Measurements from ENCODE around the gene ZNF584.

Gene ZNF584

DNA sequence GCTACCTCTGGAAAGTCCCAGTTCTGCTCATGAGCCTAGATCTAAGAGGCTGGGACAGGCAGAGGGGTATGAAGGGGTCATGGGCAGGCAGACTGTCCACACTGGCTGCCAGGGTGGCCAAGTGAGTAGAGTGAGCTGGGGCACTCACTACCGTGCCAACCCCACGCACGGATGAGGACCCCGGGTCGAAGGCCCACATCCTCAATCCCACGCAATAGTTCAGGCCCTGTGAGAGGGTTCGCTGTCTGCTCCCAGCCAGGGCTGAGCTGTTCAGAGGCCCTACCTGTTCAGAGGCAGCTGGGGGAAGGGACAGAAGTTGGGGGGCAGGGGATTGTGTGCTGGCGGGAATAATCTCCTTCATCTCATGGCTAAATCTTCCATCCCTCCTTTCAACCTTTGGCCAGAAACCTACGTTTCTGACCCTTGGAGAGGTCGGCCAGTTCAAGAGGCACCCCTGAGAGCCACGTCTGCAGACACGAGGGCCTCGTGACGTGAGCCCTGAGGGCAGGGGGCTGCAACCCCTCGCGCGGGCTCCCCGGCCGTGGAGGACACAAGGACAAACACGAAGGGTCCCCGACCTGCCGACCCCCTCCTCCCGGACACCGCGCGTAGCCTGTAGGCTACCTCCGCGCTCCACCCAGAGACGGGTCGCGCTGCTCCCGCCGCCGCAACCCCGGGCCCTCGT is 22.4 kb upstream of the ZNF584 start:
- DNase-seq (ENCODE audit: low read depth in 2 of 2) = no peak

DNA sequence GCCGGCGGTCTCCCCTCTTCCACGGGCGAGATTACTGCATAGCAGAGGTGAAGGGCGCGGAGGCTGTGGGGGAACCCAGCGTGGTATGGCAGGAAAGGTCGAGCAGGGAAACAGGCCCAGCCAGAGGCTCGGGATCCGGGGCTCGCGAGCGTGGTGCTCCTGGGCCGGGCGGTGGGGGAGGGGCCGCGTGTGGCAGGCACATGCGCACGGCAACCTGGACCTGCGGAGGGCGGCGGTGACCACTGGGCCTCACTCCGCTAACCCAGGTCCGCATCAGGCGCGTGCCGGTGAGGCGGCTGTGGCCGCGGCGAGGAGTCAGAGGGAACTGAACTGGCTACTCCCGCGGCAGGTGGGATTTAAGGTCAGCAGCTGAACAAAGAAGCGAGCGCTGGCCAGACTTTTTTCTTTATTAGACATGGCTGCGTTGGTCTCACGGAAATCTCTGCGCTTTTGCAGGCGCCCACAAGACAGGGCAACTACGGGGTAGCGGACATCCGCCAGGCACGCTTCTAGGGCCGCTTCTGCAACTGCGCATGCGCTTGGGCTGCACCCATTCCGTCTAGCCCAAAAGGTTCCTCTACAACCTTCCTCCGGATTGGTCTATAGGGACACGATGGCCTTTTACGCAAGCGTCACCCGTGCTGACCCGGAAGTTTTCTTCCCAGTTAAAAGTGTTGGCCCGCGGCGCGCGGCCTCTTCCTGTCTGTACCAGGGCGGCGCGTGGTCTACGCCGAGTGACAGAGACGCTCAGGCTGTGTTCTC is 21.7 kb upstream of the ZNF584 start, which contains the start of gene RPS5:
TSS of gene RPS5 (plus strand) at position 694 of the 762 bp plus-strand sequence. CDS start 869 bp downstream, outside the sequence.
- peak; percentile 91 for DNase-seq (ENCODE audit: low read depth in 2 of 2)

GRCh38 chr19:58387338-58388174 is 20.9 kb upstream of the ZNF584 start:
- no peak for DNase-seq (ENCODE audit: low read depth in 2 of 2)

DNA sequence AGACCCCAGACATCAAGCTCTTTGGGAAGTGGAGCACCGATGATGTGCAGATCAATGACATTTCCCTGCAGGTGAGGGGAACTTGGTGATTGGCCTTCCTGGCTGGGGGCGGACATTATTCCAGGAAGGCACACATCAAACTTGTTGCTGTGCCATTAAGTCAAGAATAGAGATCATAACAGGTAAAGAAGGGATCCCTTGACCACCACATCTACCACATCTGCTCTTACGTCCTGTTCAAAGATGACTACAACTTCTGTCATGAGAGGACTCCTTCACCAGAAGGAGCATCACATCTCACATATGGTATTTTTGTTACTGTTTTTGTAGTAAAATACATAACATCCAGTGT is 20.3 kb upstream of the ZNF584 start:
- no peak for DNase-seq (ENCODE audit: low read depth in 2 of 2)

- no peak for DNase-seq (ENCODE audit: low read depth in 2 of 2)
These were observed 15.3 kb upstream of the ZNF584 start for GRCh38 chr19:58392945-58393724.

- DNase-seq (ENCODE audit: low read depth in 2 of 2) = no peak
These were observed 14.8 kb upstream of the ZNF584 start for GRCh38 chr19:58393725-58394033.

- no peak for DNase-seq (ENCODE audit: low read depth in 2 of 2)
These were observed 13.6 kb upstream of the ZNF584 start for GRCh38 chr19:58394821-58395219.

DNA sequence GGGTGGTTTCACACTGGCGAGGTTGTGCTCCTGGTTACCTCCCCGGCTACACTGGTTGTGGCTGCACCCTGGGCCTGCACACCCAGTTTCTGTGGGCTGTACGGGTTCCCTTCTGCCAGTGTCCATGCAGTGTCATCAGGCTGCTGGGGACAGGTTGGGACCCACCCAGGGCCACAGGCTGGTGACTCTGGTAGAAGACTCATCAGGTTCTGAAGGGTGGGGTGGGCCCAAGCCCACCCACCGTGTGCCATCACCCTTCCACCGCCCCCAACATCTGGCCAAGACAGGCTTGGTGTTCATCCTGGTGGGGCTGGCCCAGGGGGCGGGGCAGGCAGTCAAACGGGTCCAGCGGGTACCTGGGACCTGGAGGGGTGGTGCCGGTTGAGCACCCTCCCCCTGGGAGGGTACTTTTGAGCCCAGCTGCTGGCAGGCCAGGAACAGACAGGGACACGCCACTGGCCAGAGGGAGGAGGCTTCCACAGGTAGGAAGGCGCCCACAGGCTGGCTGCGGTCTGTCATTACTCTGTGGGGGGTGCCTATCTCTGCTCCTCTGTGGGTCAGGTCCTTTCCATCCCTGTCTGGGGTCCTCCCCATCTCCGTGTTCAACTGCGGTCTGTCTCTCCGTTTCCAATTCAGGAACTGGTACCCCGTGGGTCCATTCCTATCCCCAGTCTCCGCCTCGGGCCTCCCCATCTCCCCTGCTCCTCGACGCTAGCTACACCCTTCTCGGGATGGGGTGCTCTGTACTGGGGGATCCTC is 13.1 kb upstream of the ZNF584 start, which contains the start of gene RNF225:
TSS of gene RNF225 (plus strand) at position 437 of the 759 bp plus-strand sequence. CDS start 434 bp downstream, outside the sequence.
- DNase-seq (ENCODE audit: low read depth in 2 of 2) = no peak

DNA sequence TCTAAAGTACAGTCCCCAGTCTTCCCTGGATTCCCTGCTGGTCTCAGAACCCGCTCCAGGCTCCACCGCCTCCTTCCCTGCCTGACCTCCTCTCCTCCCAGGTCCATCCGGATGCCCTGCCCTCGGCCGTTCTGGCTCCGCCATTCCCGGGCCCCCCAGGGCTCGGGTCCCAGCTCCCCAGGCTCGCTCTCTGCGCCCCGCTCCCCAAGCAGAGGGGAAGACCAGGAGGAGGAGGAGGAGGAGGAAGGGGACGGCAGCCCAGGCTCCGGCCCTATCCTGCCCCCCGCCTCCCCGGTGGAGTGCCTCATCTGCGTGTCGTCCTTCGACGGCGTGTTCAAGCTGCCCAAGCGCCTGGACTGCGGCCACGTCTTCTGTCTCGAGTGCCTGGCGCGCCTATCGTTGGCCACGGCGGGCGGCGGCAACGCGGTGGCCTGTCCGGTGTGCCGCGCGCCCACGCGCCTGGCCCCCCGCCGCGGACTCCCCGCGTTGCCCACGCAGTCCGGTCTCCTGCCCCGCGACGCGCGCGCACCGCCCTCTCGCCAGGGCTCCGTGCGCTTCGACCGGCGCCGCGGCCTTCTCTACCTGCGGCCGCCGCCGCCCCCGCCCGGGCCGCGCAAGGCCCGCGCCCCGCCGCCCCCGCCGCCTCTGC is 12.3 kb upstream of the ZNF584 start:
- DNase-seq (ENCODE audit: low read depth in 2 of 2) = no peak

- DNase-seq (ENCODE audit: low read depth in 2 of 2) = no peak
These were observed 11.5 kb upstream of the ZNF584 start for GRCh38 chr19:58396691-58397532.

- no peak for DNase-seq (ENCODE audit: low read depth in 2 of 2)
These were observed 10.9 kb upstream of the ZNF584 start for GRCh38 chr19:58397533-58398037.

- no peak for DNase-seq (ENCODE audit: low read depth in 2 of 2)
These were observed 10.4 kb upstream of the ZNF584 start for GRCh38 chr19:58398087-58398486.

- DNase-seq (ENCODE audit: low read depth in 2 of 2) = no peak
These were observed 9.9 kb upstream of the ZNF584 start for GRCh38 chr19:58398545-58398944.

DNA sequence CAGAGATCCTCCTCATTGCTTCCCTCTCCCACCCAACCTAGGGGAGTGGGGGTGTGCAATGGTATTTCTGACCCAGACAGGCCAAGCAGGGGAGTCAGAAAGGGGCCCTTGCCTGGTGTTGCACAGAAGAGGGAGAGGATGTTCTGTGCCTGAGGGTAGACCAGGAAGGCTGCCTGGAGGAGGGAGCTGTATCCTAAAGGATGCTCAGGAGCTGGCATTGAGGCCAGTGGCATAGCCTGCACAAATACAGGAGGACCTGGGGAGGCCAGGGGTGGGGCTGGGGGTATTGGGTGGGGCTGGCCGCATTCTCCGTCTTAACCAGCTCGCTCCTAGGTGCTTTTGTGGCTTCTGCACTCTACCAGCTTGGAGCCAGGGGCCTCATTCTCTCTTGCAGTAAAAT is 8.5 kb upstream of the ZNF584 start:
- no peak for DNase-seq (ENCODE audit: low read depth in 2 of 2)

DNA sequence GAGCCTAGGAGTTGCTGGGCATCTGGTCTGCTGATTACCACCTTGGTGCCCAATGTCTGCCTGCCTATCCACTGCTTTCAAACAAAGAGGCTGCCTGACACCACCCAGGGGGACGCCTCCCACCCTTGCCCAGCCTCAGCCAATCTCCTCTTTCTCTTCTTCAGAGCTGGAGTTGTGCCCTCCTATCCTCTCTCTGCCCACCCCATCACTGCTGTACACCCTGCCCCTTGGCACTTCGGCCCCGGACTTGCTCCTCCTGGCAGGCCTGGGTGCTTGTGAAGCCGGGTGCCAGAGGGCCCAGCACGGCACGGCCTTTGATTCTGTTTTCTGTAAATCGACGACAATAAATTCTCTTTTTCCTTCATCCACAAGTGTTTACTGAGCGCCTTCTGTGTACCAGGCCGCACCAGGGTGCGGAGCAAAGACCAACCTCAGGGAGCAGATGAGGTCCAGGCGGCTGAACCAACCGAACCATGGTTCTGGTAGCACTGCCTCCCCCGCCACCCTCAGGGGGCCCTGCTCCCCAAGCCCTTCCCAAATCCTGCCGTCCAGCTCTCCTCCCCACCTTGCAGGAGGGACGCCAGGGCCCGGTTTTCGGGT is 8.0 kb upstream of the ZNF584 start:
- DNase-seq (ENCODE audit: low read depth in 2 of 2) = no peak

- peak; percentile 98 for DNase-seq (ENCODE audit: low read depth in 2 of 2)
These were observed 7.3 kb upstream of the ZNF584 start for GRCh38 chr19:58400916-58401839.

- no peak for DNase-seq (ENCODE audit: low read depth in 2 of 2)
These were observed 6.5 kb upstream of the ZNF584 start for GRCh38 chr19:58401840-58402421.

Measured in activated CD4-positive, alpha-beta T cell treated with anti-CD3 and anti-CD28 coated beads for 24 hours (primary cell).